GM12878 (cell line): ENCODE results near the gene UIMC1. TPM values are rescaled to one million over a fixed set of nuclear protein-coding genes. Genes with fewer than 3 reads are reported as not detected.

Source experiments
- ATAC-seq: fragments of 200-7000 bp; cut with Tn5 transposase; 3 replicates; pipeline ENCODE4 v1.9.1; 2020; ENCODE audit warnings: mild to moderate bottlenecking, moderate library complexity
- BruUV-seq: library from RNA; stranded (reverse); fragments of 400-500 nt; replicated peaks from 2 replicates; lab custom pipeline; 2021; lab: Mats Ljungman, UMichigan
- CTCF ChIA-PET: fragments of 300-600 bp; sonication (Branson Sonifier 250); formaldehyde crosslinking; extraction: SDS; loops from one replicate; lab custom pipeline; 2021; ENCODE audit warnings: inconsistent platforms; lab: Yijun Ruan, JAX
- POLR2A ChIA-PET: fragments of 350-600 bp; formaldehyde crosslinking; extraction: SDS; loops from one replicate; lab custom pipeline; 2021; ENCODE audit warnings: inconsistent platforms; lab: Charles Lee
- RAD21 ChIA-PET: fragments of 300-600 bp; sonication (Branson Sonifier 250); formaldehyde crosslinking; loops from one replicate; lab custom pipeline; 2023; ENCODE audit warnings: antibody characterized with exemption; ENCODE audit not compliant: unreplicated experiment; lab: Charles Lee
- SMC1A ChIA-PET: fragments of 300-600 bp; sonication (Branson Sonifier 250); formaldehyde crosslinking; loops from one replicate; lab custom pipeline; 2023; ENCODE audit not compliant: unreplicated experiment, uncharacterized antibody; lab: Charles Lee
- DNase-seq: peaks from one replicate; pipeline ENCODE4 v3.0.0-alpha.2; 2011; ENCODE audit warnings: low read depth, low spot score
- FAIRE-seq: peaks from 3 replicates; lab custom pipeline; 2011; peaks lifted over from hg19 to GRCh38; lab: Jason Lieb, UNC
- H2AFZ ChIP-seq: 2 replicates; pipeline ENCODE4 v1.6.0; 2011; ENCODE audit warnings: low read depth, low read length, control low read depth; ENCODE audit not compliant: control insufficient read depth
- H3K27ac ChIP-seq: 2 replicates; pipeline ENCODE4 v1.5.1; 2011; ENCODE audit warnings: control low read depth; ENCODE audit not compliant: control insufficient read depth, insufficient read depth
- H3K27me3 ChIP-seq, 2 experiments: replicated peaks in 1 of 2; 2 replicates each; pipeline versions ENCODE4 v1.6.0 to v1.6.1; 2011; ENCODE audit warnings: low read length in 1 of 2; ENCODE audit not compliant: control insufficient read depth in 2 of 2, insufficient read depth in 2 of 2
- H3K36me3 ChIP-seq, 2 experiments: 2 replicates each; pipeline ENCODE4 v1.5.1; 2011; ENCODE audit warnings: low read length in 1 of 2; ENCODE audit not compliant: control insufficient read depth in 2 of 2, insufficient read depth in 2 of 2
- H3K4me1 ChIP-seq: 2 replicates; pipeline ENCODE4 v1.6.1; 2011; ENCODE audit warnings: mild to moderate bottlenecking, low read length, moderate library complexity, mixed read lengths; ENCODE audit not compliant: control insufficient read depth, insufficient read depth
- H3K4me2 ChIP-seq: 2 replicates; pipeline ENCODE4 v1.6.0; 2011; ENCODE audit warnings: control low read depth; ENCODE audit not compliant: control insufficient read depth, insufficient read depth
- H3K4me3 ChIP-seq: fragments of 200-600 bp; sonication (generic); 2 replicates; pipeline ENCODE4 v1.5.1; 2016
- H3K79me2 ChIP-seq: 2 replicates; pipeline ENCODE4 v1.6.0; 2011; ENCODE audit warnings: low read length; ENCODE audit not compliant: control insufficient read depth, insufficient read depth
- H3K9ac ChIP-seq: 2 replicates; pipeline ENCODE4 v1.8.0; 2011; ENCODE audit warnings: low read length, control low read depth, mixed read lengths; ENCODE audit not compliant: control insufficient read depth, insufficient read depth
- H3K9me3 ChIP-seq: replicated peaks from 3 replicates; pipeline ENCODE4 v1.5.1; 2011; ENCODE audit warnings: mild to moderate bottlenecking, low read length; ENCODE audit not compliant: control insufficient read depth, insufficient read depth
- H4K20me1 ChIP-seq: 2 replicates; pipeline ENCODE4 v1.6.0; 2011; ENCODE audit not compliant: control insufficient read depth, insufficient read depth
- BHLHE40 ChIP-seq, 2 experiments: fragments of 450-650 bp in 1 of 2; IDR thresholded peaks; 2 replicates each; pipeline ENCODE4 v1.6.1; 2011 to 2017; ENCODE audit warnings: low read depth in 2 of 2, borderline replicate concordance in 1 of 2, improper control_type of control experiment in 1 of 2, low read length in 1 of 2, mild to moderate bottlenecking in 1 of 2
- BRCA1 ChIP-seq: IDR thresholded peaks from 2 replicates; pipeline ENCODE4 v1.6.1; 2011; ENCODE audit warnings: low read depth, low read length, improper control_type of control experiment
- CREB1 ChIP-seq: IDR thresholded peaks from 2 replicates; pipeline ENCODE4 v1.6.1; 2012; ENCODE audit warnings: low read depth, mild to moderate bottlenecking, inconsistent platforms
- FOXK2 ChIP-seq: fragments of 450-650 bp; IDR thresholded peaks from 2 replicates; pipeline ENCODE4 v1.6.1; 2017; ENCODE audit warnings: mild to moderate bottlenecking, moderate library complexity
- HDAC6 ChIP-seq: fragments of 200-600 bp; sonication (generic); IDR thresholded peaks from one replicate; pipeline ENCODE4 v1.8.0; 2017; ENCODE audit warnings: antibody characterized with exemption; ENCODE audit not compliant: unreplicated experiment
- IKZF2 ChIP-seq, 2 experiments: fragments of 450-650 bp; IDR thresholded peaks; 2 replicates each; pipeline ENCODE4 v1.6.1; 2017; ENCODE audit warnings: mild to moderate bottlenecking in 2 of 2, moderate library complexity in 2 of 2
- MEF2A ChIP-seq: IDR thresholded peaks from 2 replicates; pipeline ENCODE4 v1.6.1; 2011; ENCODE audit warnings: low read depth, mild to moderate bottlenecking, low read length, moderate library complexity; ENCODE audit not compliant: insufficient read depth
- MEF2B ChIP-seq: fragments of 450-650 bp; IDR thresholded peaks from 2 replicates; pipeline ENCODE4 v1.6.1; 2018; ENCODE audit warnings: mild to moderate bottlenecking, moderate library complexity; ENCODE audit not compliant: partially characterized antibody, poor library complexity, severe bottlenecking
- MTA2 ChIP-seq: fragments of 450-650 bp; IDR thresholded peaks from 2 replicates; pipeline ENCODE4 v1.6.1; 2016; ENCODE audit warnings: low read depth, mild to moderate bottlenecking, moderate library complexity
- MYB ChIP-seq: fragments of 150-350 bp; IDR thresholded peaks from 2 replicates; pipeline ENCODE4 v1.6.1; 2014; ENCODE audit warnings: mild to moderate bottlenecking, low read depth, low read length, borderline replicate concordance
- NR2C2 ChIP-seq: IDR thresholded peaks from 2 replicates; pipeline ENCODE4 v1.6.1; 2011; ENCODE audit warnings: borderline replicate concordance, low read depth; ENCODE audit not compliant: control insufficient read depth, insufficient read length
- NR2F1 ChIP-seq: fragments of 450-650 bp; conservative IDR thresholded peaks from 2 replicates; pipeline ENCODE4 v1.6.1; 2017; ENCODE audit warnings: mild to moderate bottlenecking
- RAD21 ChIP-seq: IDR thresholded peaks from 2 replicates; pipeline ENCODE4 v1.6.1; 2011; ENCODE audit warnings: mild to moderate bottlenecking, low read depth, low read length, moderate library complexity; ENCODE audit not compliant: insufficient read depth
- RAD51 ChIP-seq: fragments of 450-650 bp; IDR thresholded peaks from 2 replicates; pipeline ENCODE4 v1.6.1; 2016; ENCODE audit warnings: moderate library complexity, mild to moderate bottlenecking, inconsistent platforms
- RB1 ChIP-seq: fragments of 450-650 bp; formaldehyde crosslinking; IDR thresholded peaks from 2 replicates; pipeline ENCODE4 v1.6.1; 2017; ENCODE audit warnings: mild to moderate bottlenecking, borderline replicate concordance
- REST ChIP-seq: IDR thresholded peaks from 2 replicates; pipeline ENCODE4 v1.6.1; 2012; ENCODE audit warnings: mild to moderate bottlenecking, low read depth, low read length
- SIN3A ChIP-seq: IDR thresholded peaks from 2 replicates; pipeline ENCODE4 v1.6.1; 2012; ENCODE audit warnings: low read depth, low read length, improper control_type of control experiment
- SIX5 ChIP-seq: IDR thresholded peaks from 2 replicates; pipeline ENCODE4 v1.6.1; 2011; ENCODE audit warnings: mild to moderate bottlenecking, low read depth, low read length, moderate library complexity; ENCODE audit not compliant: severe bottlenecking
- SREBF2 ChIP-seq: IDR thresholded peaks from 2 replicates; pipeline ENCODE4 v1.6.1; 2012; ENCODE audit warnings: mild to moderate bottlenecking, low read length
- SUPT20H ChIP-seq: IDR thresholded peaks from 2 replicates; pipeline ENCODE4 v1.6.1; 2011; ENCODE audit warnings: low read depth, mild to moderate bottlenecking, low read length, moderate library complexity, borderline replicate concordance; ENCODE audit not compliant: control insufficient read depth
- SUZ12 ChIP-seq: fragments of 200-600 bp; sonication (generic); IDR thresholded peaks from one replicate; pipeline ENCODE4 v1.6.1; 2018; ENCODE audit warnings: antibody characterized with exemption, mild to moderate bottlenecking; ENCODE audit not compliant: unreplicated experiment
- ZSCAN29 ChIP-seq: fragments of 450-650 bp; IDR thresholded peaks from 2 replicates; pipeline ENCODE4 v1.6.1; 2017; ENCODE audit warnings: mild to moderate bottlenecking, moderate library complexity
- ZZZ3 ChIP-seq: IDR thresholded peaks from 2 replicates; pipeline ENCODE4 v1.6.1; 2011; ENCODE audit warnings: low read depth; ENCODE audit not compliant: control insufficient read depth, insufficient read length
- WGBS: methylation state at CpG from one replicate; pipeline ENCODE4 v1.1.6; 2016; ENCODE audit warnings: low lambda C conversion rate; ENCODE audit not compliant: insufficient replicate concordance, insufficient coverage; ENCODE audit errors: missing lambda C conversion rate; 5-methylcytosine and 5-hydroxymethylcytosine counted together
- in situ Hi-C: fragments of 300-500 bp; cut with MboI; formaldehyde crosslinking; loops from 9 replicates; pipeline ENCODE4 v1.14.3; 2018; ENCODE audit warnings: mixed read lengths
- intact Hi-C: fragments of 100-400 bp; cut with micrococcal nuclease; formaldehyde crosslinking; loops from one replicate; pipeline ENCODE4 v1.14.2; 2022; ENCODE audit not compliant: unreplicated experiment
- polyA plus RNA-seq, 11 experiments: library from polyadenylated mRNA; depleted of rRNA in 4 of 11; unstranded in 6 of 11; stranded (reverse) in 5 of 11; fragments of >200 nt; fragmentation: Nextera tagmentation in 4 of 11; fragmentation: Illumina TruSeq in 1 of 11; extraction: Ambion mirVana in 4 of 11; extraction: Trizol in 1 of 11; gene quantifications; 1 replicate in 1 of 11; 2 replicates in 10 of 11; pipeline versions ENCODE4 v1.2.1 to v1.2.3, GENCODE V29; 2011 to 2016; ENCODE audit warnings: inconsistent platforms in 2 of 11, missing spikeins in 2 of 11, low read depth in 1 of 11
- total RNA-seq, 4 experiments: library from RNA; depleted of rRNA in 3 of 4; stranded (reverse); fragments of >200 nt in 3 of 4; fragmentation: Illumina TruSeq in 1 of 4; extraction: Trizol in 1 of 4; gene quantifications; 2 replicates each; pipeline versions ENCODE4 v1.2.1 to v1.2.3, GENCODE V29; 2013 to 2021

UIMC1 gene
- total and polyA plus RNA-seq, 10 of the 15 experiments (the other 5 are each of a cell fraction or from before 2014, with no cell fraction given): 16.2 to 51.4 (median 32.7) TPM

- TF ChIP-seq SIN3A (no peak), HDAC6 (no peak), IKZF2 (IDR thresholded peaks at IDR 0.05) (no peak), SUPT20H (no peak), MTA2 (no peak)
- TF ChIP-seq, all 136 proteins: peak for 0
Measured at GRCh38 chr5:176944268-176944667, 62.3 kb downstream of the UIMC1 start (continued).

- DNase-seq (no peak), ATAC-seq (no peak)
- no peak overlapping the region for H3K4me2 ChIP-seq
- no peak for TF ChIP-seq SIX5
- TF ChIP-seq BHLHE40 (IDR thresholded peaks at IDR 0.05; ENCODE audit: borderline replicate concordance in 1 of 2, low read depth in 2 of 2, low read length in 1 of 2): no peak
- TF ChIP-seq MEF2A: no peak
- TF ChIP-seq NR2F1: no peak
- TF ChIP-seq REST: no peak
- no peak for TF ChIP-seq SREBF2
- TF ChIP-seq RAD51: no peak
- no peak for TF ChIP-seq FOXK2
- TF ChIP-seq ZSCAN29: no peak
- TF ChIP-seq SUZ12: no peak
- no peak for TF ChIP-seq NR2C2
- no peak for TF ChIP-seq RB1
- no peak for TF ChIP-seq MEF2B
- TF ChIP-seq CREB1: no peak
- TF ChIP-seq RAD21: no peak
- no peak for TF ChIP-seq BRCA1
- TF ChIP-seq ZZZ3: no peak
- no peak for TF ChIP-seq MYB
- TF ChIP-seq, all 136 proteins: peak for 0
- FAIRE-seq: no peak
- RAD21 ChIA-PET: no interaction called here
- Histone ChIP-seq H3K4me3 (no peak overlapping the region), H2AFZ (no peak overlapping the region), H3K36me3 (peaks cover 2 to 16% of the 10 kb centered on the region in 2 experiments), H3K79me2 (no peaks in the 10 kb centered on the region), H3K9me3 (no peaks in the 10 kb centered on the region), H3K9ac (no peak overlapping the region), H3K27ac (no peak overlapping the region), H3K27me3 (no peaks in the 10 kb centered on the region), H4K20me1 (no peaks in the 10 kb centered on the region; the same call in 1 of the 2 replicates), H3K4me1 (no peaks in the 10 kb centered on the region)
- POLR2A ChIA-PET: no interaction called here
- intact Hi-C loops (no loop called here), in situ Hi-C loops (no loop called here)
- CTCF ChIA-PET: interaction anchor here (1.0 kb wide), 1 partner anchor 283 kb away, joined by 3 read pairs; no protein-coding TSS in a partner anchor
- BruUV-seq: no TSS peak
- WGBS: 96% methylated on average over 1 of the region's 1 CpG
- SMC1A ChIA-PET: no interaction called here
Measured at GRCh38 chr5:176943816-176944215, 62.8 kb downstream of the UIMC1 start.
